H1 (cell line): ENCODE results near the gene PHKG2. TPM values are rescaled to one million over a fixed set of nuclear protein-coding genes. Genes with fewer than 3 reads are reported as not detected.

Experiments used
- CTCF ChIA-PET: fragments of 300-600 bp; sonication (Branson Sonifier 250); formaldehyde crosslinking; loops from one replicate; lab custom pipeline; 2021; ENCODE audit not compliant: partially characterized antibody; lab: Charles Lee
- POLR2A ChIA-PET: fragments of 300-600 bp; sonication (Branson Sonifier 250); formaldehyde crosslinking; loops from one replicate; lab custom pipeline; 2021; ENCODE audit warnings: inconsistent platforms; ENCODE audit not compliant: partially characterized antibody; lab: Charles Lee
- DNase-seq, 2 experiments: peaks; one replicate each; pipeline versions ENCODE4 v3.0.0 to v3.0.0-alpha.2; 2010 to 2022; ENCODE audit warnings: low spot score in 2 of 2, low read depth in 1 of 2, mixed read lengths in 1 of 2
- FAIRE-seq: peaks from 2 replicates; lab custom pipeline; 2011; peaks lifted over from hg19 to GRCh38; lab: Jason Lieb, UNC
- H2AFZ ChIP-seq: 2 replicates; pipeline ENCODE4 v1.8.1; 2012; ENCODE audit warnings: low read length, inconsistent platforms
- H2AK5ac ChIP-seq: 2 replicates; pipeline ENCODE4 v1.6.1; 2013; ENCODE audit warnings: low read depth, low read length
- H2BK120ac ChIP-seq: replicated peaks from 2 replicates; pipeline ENCODE3; 2013; ENCODE audit warnings: low read depth, low read length, inconsistent platforms
- H2BK12ac ChIP-seq: 2 replicates; pipeline ENCODE4 v1.6.1; 2013; ENCODE audit warnings: low read depth, low read length
- H2BK15ac ChIP-seq: 2 replicates; pipeline ENCODE4 v1.6.1; 2013; ENCODE audit warnings: low read length
- H2BK20ac ChIP-seq: 2 replicates; pipeline ENCODE4 v1.6.1; 2013; ENCODE audit warnings: low read length
- H2BK5ac ChIP-seq: 2 replicates; pipeline ENCODE4 v1.6.1; 2013; ENCODE audit warnings: low read depth, low read length
- H3K14ac ChIP-seq: 2 replicates; pipeline ENCODE4 v1.6.1; 2013; ENCODE audit warnings: inconsistent platforms; ENCODE audit not compliant: insufficient read length
- H3K18ac ChIP-seq: 2 replicates; pipeline ENCODE4 v1.6.1; 2013; ENCODE audit warnings: low read length; ENCODE audit errors: extremely low read depth
- H3K23ac ChIP-seq: 2 replicates; pipeline ENCODE4 v1.6.1; 2013; ENCODE audit warnings: inconsistent platforms; ENCODE audit not compliant: insufficient read length
- H3K23me2 ChIP-seq: 2 replicates; pipeline ENCODE4 v1.6.1; 2013; ENCODE audit warnings: low read depth, low read length
- H3K27ac ChIP-seq: 2 replicates; pipeline ENCODE4 v1.6.1; 2011; ENCODE audit warnings: low read depth, low read length, inconsistent platforms
- H3K27me3 ChIP-seq, 4 experiments: replicated peaks in 1 of 4; 1 replicate in 1 of 4; 2 replicates in 3 of 4; pipeline versions ENCODE4 v1.6.1 to v1.8.1; 2011 to 2013; ENCODE audit warnings: low read length in 3 of 4, mild to moderate bottlenecking in 3 of 4, inconsistent platforms in 2 of 4, mixed read lengths in 2 of 4, moderate library complexity in 1 of 4; ENCODE audit not compliant: control insufficient read depth in 3 of 4, insufficient read depth in 3 of 4; ENCODE audit errors: extremely low read depth in 1 of 4
- H3K36me3 ChIP-seq, 4 experiments: 2 replicates each; pipeline versions ENCODE4 v1.6.1 to v1.8.1; 2011 to 2013; ENCODE audit warnings: mild to moderate bottlenecking in 4 of 4, low read length in 3 of 4, moderate library complexity in 2 of 4, control low read depth in 1 of 4, inconsistent platforms in 1 of 4; ENCODE audit not compliant: insufficient read depth in 4 of 4, control insufficient read depth in 2 of 4
- H3K4ac ChIP-seq: replicated peaks from 2 replicates; pipeline ENCODE3; 2013; ENCODE audit warnings: low read length, low read depth, mixed read lengths, inconsistent platforms; ENCODE audit not compliant: insufficient read length
- H3K4me1 ChIP-seq, 4 experiments: replicated peaks in 1 of 4; 1 replicate in 1 of 4; 2 replicates in 3 of 4; pipeline versions ENCODE4 v1.6.1 to v1.8.1; 2011 to 2013; ENCODE audit warnings: low read length in 3 of 4, inconsistent platforms in 2 of 4, mixed read lengths in 1 of 4; ENCODE audit not compliant: insufficient read depth in 4 of 4, control insufficient read depth in 3 of 4
- H3K4me2 ChIP-seq, 2 experiments: 2 replicates each; pipeline versions ENCODE4 v1.6.1 to v1.8.1; 2011 to 2013; ENCODE audit warnings: low read depth in 2 of 2, low read length in 2 of 2, control low read depth in 1 of 2, inconsistent platforms in 1 of 2, mild to moderate bottlenecking in 1 of 2; ENCODE audit not compliant: insufficient read depth in 1 of 2
- H3K4me3 ChIP-seq, 4 experiments: fragments of 200-600, 300-600 bp in 1 of 4; sonication (generic), shearing (Covaris generic), sonication (Bioruptor Twin) in 1 of 4; 2 replicates each; pipeline versions ENCODE4 v1.5.1 to v1.8.1; 2011 to 2016; ENCODE audit warnings: low read length in 4 of 4, low read depth in 3 of 4, control low read depth in 2 of 4, inconsistent platforms in 2 of 4, mild to moderate bottlenecking in 2 of 4, mixed read lengths in 1 of 4, moderate library complexity in 1 of 4; ENCODE audit not compliant: insufficient read depth in 2 of 4; ENCODE audit errors: extremely low read depth in 1 of 4
- H3K56ac ChIP-seq: replicated peaks from 2 replicates; pipeline ENCODE3; 2013; ENCODE audit warnings: low read depth, mild to moderate bottlenecking, mixed read lengths, low read length, inconsistent platforms; ENCODE audit not compliant: insufficient read length
- H3K79me1 ChIP-seq: 2 replicates; pipeline ENCODE4 v1.6.1; 2013; ENCODE audit warnings: low read depth, low read length, control low read depth
- H3K79me2 ChIP-seq, 2 experiments: 2 replicates each; pipeline versions ENCODE4 v1.6.1 to v1.8.1; 2012 to 2013; ENCODE audit warnings: low read length in 2 of 2, mild to moderate bottlenecking in 2 of 2, inconsistent platforms in 1 of 2; ENCODE audit not compliant: insufficient read depth in 2 of 2, control insufficient read depth in 1 of 2
- H3K9ac ChIP-seq, 4 experiments: replicated peaks in 1 of 4; 1 replicate in 1 of 4; 2 replicates in 3 of 4; pipeline versions ENCODE4 v1.6.1 to v1.8.1; 2011 to 2013; ENCODE audit warnings: low read depth in 3 of 4, low read length in 3 of 4, control low read depth in 2 of 4, mild to moderate bottlenecking in 2 of 4, moderate library complexity in 2 of 4, inconsistent platforms in 1 of 4; ENCODE audit errors: extremely low read depth in 1 of 4
- H3K9me3 ChIP-seq, 2 experiments: 2 replicates each; pipeline versions ENCODE4 v1.6.1 to v1.8.1; 2012 to 2013; ENCODE audit warnings: mild to moderate bottlenecking in 2 of 2, moderate library complexity in 2 of 2, control low read depth in 1 of 2, inconsistent platforms in 1 of 2, low read depth in 1 of 2, low read length in 1 of 2, mixed read lengths in 1 of 2; ENCODE audit not compliant: insufficient read depth in 2 of 2
- H4K20me1 ChIP-seq, 2 experiments: replicated peaks in 1 of 2; 2 replicates each; pipeline versions ENCODE3 to v1.8.1; 2011 to 2013; ENCODE audit warnings: inconsistent platforms in 2 of 2, low read length in 2 of 2, mild to moderate bottlenecking in 1 of 2; ENCODE audit not compliant: insufficient read depth in 2 of 2, control insufficient read depth in 1 of 2
- H4K5ac ChIP-seq: 2 replicates; pipeline ENCODE4 v1.6.1; 2013; ENCODE audit warnings: low read length, low read depth, mixed read lengths, inconsistent platforms; ENCODE audit not compliant: insufficient read length
- H4K8ac ChIP-seq: 2 replicates; pipeline ENCODE4 v1.8.0; 2013; ENCODE audit warnings: mild to moderate bottlenecking, moderate library complexity, low read length, inconsistent platforms; ENCODE audit not compliant: insufficient read depth; ENCODE audit errors: extremely low read depth
- H4K91ac ChIP-seq: replicated peaks from 2 replicates; pipeline ENCODE3; 2013; ENCODE audit warnings: low read length, mixed read lengths, inconsistent platforms; ENCODE audit not compliant: insufficient read length
- CHD1 ChIP-seq: IDR thresholded peaks from 2 replicates; pipeline ENCODE4 v1.6.1; 2012; ENCODE audit warnings: low read depth, low read length, improper control_type of control experiment
- CREB1 ChIP-seq: IDR thresholded peaks from 2 replicates; pipeline ENCODE4 v1.6.1; 2012; ENCODE audit warnings: inconsistent platforms
- EP300 ChIP-seq, 2 experiments: IDR thresholded peaks; 1 replicate in 1 of 2; 2 replicates in 1 of 2; pipeline ENCODE4 v1.6.1; 2011 to 2012; ENCODE audit warnings: low read depth in 2 of 2, low read length in 2 of 2, mild to moderate bottlenecking in 2 of 2, borderline replicate concordance in 1 of 2, inconsistent platforms in 1 of 2, moderate library complexity in 1 of 2
- FOSL1 ChIP-seq: IDR thresholded peaks from 2 replicates; pipeline ENCODE4 v1.6.1; 2011; ENCODE audit warnings: mild to moderate bottlenecking, low read depth, low read length, moderate library complexity; ENCODE audit not compliant: insufficient read depth
- GTF2F1 ChIP-seq: IDR thresholded peaks from 2 replicates; pipeline ENCODE4 v1.6.1; 2012; ENCODE audit warnings: low read depth, low read length, improper control_type of control experiment, borderline replicate concordance
- HDAC2 ChIP-seq, 2 experiments: fragments of 300-600 bp in 1 of 2; sonication (generic) in 1 of 2; IDR thresholded peaks; 2 replicates each; pipeline ENCODE4 v1.6.1; 2011 to 2012; ENCODE audit warnings: low read depth in 2 of 2, low read length in 2 of 2, mild to moderate bottlenecking in 2 of 2, moderate library complexity in 2 of 2, borderline replicate concordance in 1 of 2, inconsistent platforms in 1 of 2
- MAFK ChIP-seq: IDR thresholded peaks from 2 replicates; pipeline ENCODE4 v1.6.1; 2012; ENCODE audit warnings: low read depth, mild to moderate bottlenecking, improper control_type of control experiment, low read length
- POLR2A ChIP-seq, 2 experiments: IDR thresholded peaks; 1 replicate in 1 of 2; 2 replicates in 1 of 2; pipeline ENCODE4 v1.6.1; 2011; ENCODE audit warnings: low read depth in 2 of 2, low read length in 2 of 2, mild to moderate bottlenecking in 2 of 2; ENCODE audit errors: control extremely low read depth in 1 of 2
- POU5F1 ChIP-seq: IDR thresholded peaks from 2 replicates; pipeline ENCODE4 v1.6.1; 2011; ENCODE audit warnings: low read depth, mild to moderate bottlenecking, low read length, moderate library complexity
- RBBP5 ChIP-seq: IDR thresholded peaks from 2 replicates; pipeline ENCODE4 v1.7.1; 2012; ENCODE audit warnings: low read depth, mild to moderate bottlenecking, inconsistent platforms, low read length, moderate library complexity, borderline replicate concordance
- SIN3A ChIP-seq, 2 experiments: IDR thresholded peaks in 1 of 2; conservative IDR thresholded peaks in 1 of 2; 2 replicates each; pipeline ENCODE4 v1.6.1; 2011 to 2012; ENCODE audit warnings: low read length in 2 of 2, improper control_type of control experiment in 1 of 2, low read depth in 1 of 2, mild to moderate bottlenecking in 1 of 2
- SP1 ChIP-seq: IDR thresholded peaks from 2 replicates; pipeline ENCODE4 v1.6.1; 2011; ENCODE audit warnings: low read depth, low read length
- SP4 ChIP-seq: IDR thresholded peaks from 2 replicates; pipeline ENCODE4 v1.6.1; 2012; ENCODE audit warnings: low read length, inconsistent platforms
- TBP ChIP-seq: IDR thresholded peaks from 2 replicates; pipeline ENCODE4 v1.6.1; 2011; ENCODE audit warnings: low read depth, low read length, improper control_type of control experiment
- TCF12 ChIP-seq: IDR thresholded peaks from 2 replicates; pipeline ENCODE4 v1.6.1; 2011; ENCODE audit warnings: low read depth, mild to moderate bottlenecking, low read length
- WGBS, 2 experiments: shearing (Covaris generic) in 1 of 2; methylation state at CpG; one replicate each; pipeline versions ENCODE4 v1.1.6 to v1.1.7; 2013 to 2015; ENCODE audit warnings: low lambda C conversion rate in 2 of 2, mixed read lengths in 2 of 2, inconsistent platforms in 1 of 2, low coverage in 1 of 2, missing lambda C conversion rate in 1 of 2; ENCODE audit not compliant: insufficient replicate concordance in 2 of 2, insufficient coverage in 1 of 2, insufficient read length in 1 of 2; ENCODE audit errors: extremely low coverage in 1 of 2, missing lambda C conversion rate in 1 of 2; 5-methylcytosine and 5-hydroxymethylcytosine counted together
- polyA plus RNA-seq, 7 experiments: library from polyadenylated mRNA; depleted of rRNA in 3 of 7; stranded (reverse) in 5 of 7; unstranded in 2 of 7; fragments of >200 nt in 5 of 7; fragments of 200-250 nt in 2 of 7; gene quantifications; 1 replicate in 5 of 7; 2 replicates in 1 of 7; 4 replicates in 1 of 7; pipeline versions ENCODE4 v1.2.1 to v1.2.3, GENCODE V29; 2011 to 2013; ENCODE audit warnings: missing spikeins in 2 of 7, mixed read lengths in 2 of 7
- total RNA-seq: library from RNA; stranded (reverse); fragmentation: NEBNext Ultra II Directional; extraction: Animal tissue kit (Norgen Biotek cat#: 25700); gene quantifications from 2 replicates; pipeline ENCODE4 v1.2.1, GENCODE V29; 2021

PHKG2 gene
- total and polyA plus RNA-seq, 2 of the 8 experiments (the other 6 are each of a cell fraction or from before 2014, with no cell fraction given): 36.0 to 53.4 TPM

DNA sequence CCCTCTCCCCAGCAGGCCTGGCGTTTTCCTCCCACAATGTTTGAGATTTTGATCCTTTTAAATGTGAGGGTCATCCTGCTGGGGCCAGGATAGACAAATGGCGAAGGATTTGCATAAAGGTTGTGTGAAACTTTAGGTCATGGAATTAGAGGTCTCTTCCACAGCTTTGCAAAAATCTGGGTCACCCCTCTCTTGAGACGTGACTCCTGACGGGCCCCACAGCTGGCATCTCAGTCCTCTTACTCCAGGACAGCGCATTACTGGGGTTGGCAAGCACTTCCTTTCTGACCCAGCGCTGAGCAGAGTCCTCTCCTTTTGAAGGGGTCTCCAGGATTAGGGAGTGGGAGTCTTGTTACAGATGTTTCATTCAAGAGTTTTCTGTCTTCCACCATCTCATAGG is 31.4 kb downstream of the PHKG2 start:
- no peak overlapping the region for H3K4me2 ChIP-seq
- H4K8ac ChIP-seq: no peak overlapping the region
- H3K9ac ChIP-seq: no peak overlapping the region
- no peaks in the 10 kb centered on the region for H3K79me2 ChIP-seq
- H3K4me3 ChIP-seq: no peak overlapping the region
- H3K18ac ChIP-seq: no peak overlapping the region
- H2AK5ac ChIP-seq: no peak overlapping the region
- H3K23me2 ChIP-seq: peaks cover 4% of the 10 kb centered on the region; the same call in 1 of the 2 replicates
- FAIRE-seq (no peak), DNase-seq (no peak)
- no peak overlapping the region for H2BK12ac ChIP-seq
- H4K20me1 ChIP-seq: peaks cover 0 to 13% of the 10 kb centered on the region in 2 experiments
- H3K4ac ChIP-seq: no peak overlapping the region
- no peaks in the 10 kb centered on the region; the same call in none of the 2 replicates for H3K79me1 ChIP-seq
- POLR2A ChIA-PET: interaction anchor here (0.9 to 3.7 kb wide), 6 partner anchors 8 to 27 kb away, joined by 3 to 20 read pairs (median 12); partner anchors contain the start of gene ZNF629
- peaks cover 0 to 11% (median 5%) of the 10 kb centered on the region in 4 experiments; a peak in 5 of 7 replicates for H3K4me1 ChIP-seq
- no peak overlapping the region for H2BK120ac ChIP-seq
- H3K23ac ChIP-seq: no peak overlapping the region
- WGBS, 2 experiments: 81% methylated on average over 6 of the region's 6 CpGs; no CpG with 5 or more reads in 1 of the 2 experiments
- CTCF ChIA-PET: interaction anchor here (0.9 kb wide), 1 partner anchor 121 kb away, joined by 3 read pairs; no protein-coding TSS in a partner anchor
- H4K5ac ChIP-seq: no peak overlapping the region
- H2BK15ac ChIP-seq: no peak overlapping the region
- H3K9me3 ChIP-seq: no peaks in the 10 kb centered on the region
- H3K14ac ChIP-seq: no peak overlapping the region
- no peak overlapping the region for H3K27ac ChIP-seq
- no peak overlapping the region for H4K91ac ChIP-seq
- no peaks in the 10 kb centered on the region; a peak in 1 of 7 replicates for H3K27me3 ChIP-seq
- peaks cover 11 to 25% (median 17%) of the 10 kb centered on the region in 4 experiments; a peak in 6 of 8 replicates for H3K36me3 ChIP-seq
- H3K56ac ChIP-seq: no peak overlapping the region
- H2BK5ac ChIP-seq: no peak overlapping the region
- no peak overlapping the region for H2AFZ ChIP-seq
- no peak overlapping the region for H2BK20ac ChIP-seq
- TF ChIP-seq FOSL1: no peak
- TF ChIP-seq SIN3A (conservative IDR thresholded peaks at IDR 0.05 in 1 of 2, IDR thresholded peaks at IDR 0.05 in 1 of 2; ENCODE audit: low read depth in 1 of 2, low read length in 2 of 2): no peak
- TF ChIP-seq POLR2A (IDR thresholded peaks at IDR 0.05; ENCODE audit: control extremely low read depth in 1 of 2, low read depth in 2 of 2, low read length in 2 of 2): no peak
- TF ChIP-seq SP4: no peak
- no peak for TF ChIP-seq POU5F1
- no peak for TF ChIP-seq TBP
- TF ChIP-seq EP300 (IDR thresholded peaks at IDR 0.05; ENCODE audit: borderline replicate concordance in 1 of 2, low read depth in 2 of 2, low read length in 2 of 2): no peak
- no peak for TF ChIP-seq MAFK
- no peak for TF ChIP-seq CHD1
- TF ChIP-seq SP1: no peak
- TF ChIP-seq GTF2F1: no peak
- no peak for TF ChIP-seq CREB1
- TF ChIP-seq HDAC2 (IDR thresholded peaks at IDR 0.05; ENCODE audit: borderline replicate concordance in 1 of 2, low read depth in 2 of 2, low read length in 2 of 2): no peak
- TF ChIP-seq TCF12: no peak
- no peak for TF ChIP-seq RBBP5
